Activated T-helper 2 cell treated with anti-CD3 and anti-CD28 coated beads, Interferon-gamma antibody, Interleukin-2, Interleukin-4, amounts not matched to agents 10 μg/mL and 5 μg/mL and 100 μg/mL, durations not matched to agents 14 hours and 24 hours and 36 hours (primary cell): ENCODE results near the gene CTU2. TPM values are rescaled to one million over a fixed set of nuclear protein-coding genes. Genes with fewer than 3 reads are reported as not detected.

Experiments used
- DNase-seq: peaks from one replicate; pipeline ENCODE4 v3.0.0; 2021; ENCODE audit warnings: low spot score
- H3K27ac Mint-ChIP-seq: one replicate; pipeline ENCODE4 v1.8.0; 2021; ENCODE audit warnings: mixed read lengths
- H3K27me3 Mint-ChIP-seq: one replicate; pipeline ENCODE4 v1.8.0; 2021; ENCODE audit warnings: low read depth, mixed read lengths
- H3K36me3 Mint-ChIP-seq: one replicate; pipeline ENCODE4 v1.8.0; 2021; ENCODE audit warnings: low read depth, mixed read lengths
- H3K4me1 Mint-ChIP-seq: one replicate; pipeline ENCODE4 v1.8.0; 2021; ENCODE audit warnings: low read depth, mixed read lengths
- H3K4me3 Mint-ChIP-seq: one replicate; pipeline ENCODE4 v1.8.0; 2021; ENCODE audit warnings: low read depth, mild to moderate bottlenecking, moderate library complexity, mixed read lengths
- H3K9me3 Mint-ChIP-seq: one replicate; pipeline ENCODE4 v1.8.0; 2021; ENCODE audit warnings: mixed read lengths
- intact Hi-C: fragments of 100-400 bp; cut with micrococcal nuclease; formaldehyde crosslinking; loops from one replicate; pipeline ENCODE4 v1.15.1; 2023
- total RNA-seq: library from RNA; stranded (reverse); gene quantifications from 2 replicates; pipeline ENCODE4 v1.2.3, GENCODE V29; 2022

The CTU2 gene
- total RNA-seq, 1 donor from 2014 or later = 43.8 TPM

DNA sequence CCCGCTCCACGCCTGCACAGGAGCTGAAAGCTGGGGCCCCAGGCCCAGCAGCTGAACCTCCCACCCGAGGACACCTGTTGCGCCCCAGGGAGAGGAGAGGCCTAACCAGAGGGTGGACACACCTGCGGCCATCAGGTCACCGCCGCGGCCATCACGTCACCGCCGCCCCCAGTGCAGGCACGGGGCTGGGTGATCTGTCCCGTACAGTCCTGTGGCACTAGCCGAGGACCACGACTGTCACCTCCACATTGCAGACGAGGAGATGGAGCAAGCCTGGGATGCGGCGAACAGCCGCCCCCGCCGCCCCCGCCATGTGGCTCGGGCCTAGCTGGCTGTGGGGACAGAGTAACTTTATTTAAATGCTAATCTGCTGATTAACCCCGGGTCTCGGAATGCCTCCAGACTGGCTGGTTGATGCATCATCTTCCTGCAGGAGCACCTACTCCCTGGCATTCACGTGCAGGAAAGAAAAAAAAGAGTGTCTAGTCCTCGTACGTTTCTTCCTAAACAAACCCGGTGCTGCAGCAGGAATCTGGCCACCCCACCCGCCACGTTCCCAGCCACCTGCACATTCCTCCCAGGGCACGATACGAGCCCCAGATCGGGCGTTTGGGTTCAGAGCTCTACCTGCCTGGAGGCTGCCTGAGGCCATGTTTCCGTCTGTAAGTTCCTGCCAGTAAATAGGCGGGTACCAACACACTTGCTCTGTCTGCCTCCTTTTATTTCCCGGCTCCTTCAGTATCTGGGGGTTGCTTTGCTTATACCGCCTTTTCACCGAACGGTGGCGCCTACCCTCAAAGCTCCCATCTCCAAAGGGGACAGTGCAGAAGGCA is 48.8 kb downstream of the CTU2 start:
- no peak for DNase-seq
- Mint-ChIP-seq H3K27me3 (no peaks in the 10 kb centered on the region), H3K4me1 (peaks cover 8% of the 10 kb centered on the region), H3K36me3 (no peaks in the 10 kb centered on the region), H3K9me3 (no peaks in the 10 kb centered on the region), H3K27ac (no peak overlapping the region), H3K4me3 (no peak overlapping the region)
- intact Hi-C loops = no loop called here

DNA sequence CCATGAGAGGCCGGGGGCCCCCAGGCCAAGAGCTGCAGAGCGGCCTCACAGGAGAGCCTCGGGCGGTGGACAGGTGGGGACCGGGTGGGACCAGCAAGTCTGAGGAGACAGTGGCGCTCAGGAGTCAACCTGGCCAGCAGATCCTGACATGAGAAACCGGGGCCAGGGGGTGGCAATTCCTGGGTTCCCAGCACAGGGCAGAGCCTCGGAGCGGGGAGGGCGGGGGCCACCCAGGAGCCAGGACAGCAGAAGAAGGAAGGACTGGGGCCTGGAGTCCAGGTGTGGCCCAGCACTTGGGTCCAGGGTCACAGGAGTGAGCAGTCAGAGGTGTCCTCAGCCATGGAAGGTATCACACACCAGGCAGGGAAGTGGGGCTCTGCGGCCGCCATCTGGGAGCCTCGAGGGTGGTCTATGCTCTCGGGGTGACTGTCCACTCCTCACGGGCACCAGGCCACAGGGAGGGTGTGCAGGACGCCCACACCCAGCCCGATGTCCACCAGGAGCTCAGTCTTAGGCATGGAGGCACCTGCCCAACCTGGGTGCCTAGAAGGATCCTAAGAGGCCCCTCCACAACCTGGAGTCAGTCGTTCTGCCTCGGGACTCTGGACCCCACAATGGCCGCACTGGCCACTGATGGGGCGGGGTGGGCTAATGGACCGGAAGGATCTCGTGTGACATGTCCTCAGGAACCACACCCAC is 49.6 kb downstream of the CTU2 start:
- Mint-ChIP-seq H3K36me3 (no peaks in the 10 kb centered on the region), H3K27ac (no peak overlapping the region), H3K4me3 (no peak overlapping the region), H3K4me1 (peaks cover 8% of the 10 kb centered on the region), H3K9me3 (no peaks in the 10 kb centered on the region), H3K27me3 (no peaks in the 10 kb centered on the region)
- intact Hi-C loops = no loop called here
- DNase-seq = no peak

DNA sequence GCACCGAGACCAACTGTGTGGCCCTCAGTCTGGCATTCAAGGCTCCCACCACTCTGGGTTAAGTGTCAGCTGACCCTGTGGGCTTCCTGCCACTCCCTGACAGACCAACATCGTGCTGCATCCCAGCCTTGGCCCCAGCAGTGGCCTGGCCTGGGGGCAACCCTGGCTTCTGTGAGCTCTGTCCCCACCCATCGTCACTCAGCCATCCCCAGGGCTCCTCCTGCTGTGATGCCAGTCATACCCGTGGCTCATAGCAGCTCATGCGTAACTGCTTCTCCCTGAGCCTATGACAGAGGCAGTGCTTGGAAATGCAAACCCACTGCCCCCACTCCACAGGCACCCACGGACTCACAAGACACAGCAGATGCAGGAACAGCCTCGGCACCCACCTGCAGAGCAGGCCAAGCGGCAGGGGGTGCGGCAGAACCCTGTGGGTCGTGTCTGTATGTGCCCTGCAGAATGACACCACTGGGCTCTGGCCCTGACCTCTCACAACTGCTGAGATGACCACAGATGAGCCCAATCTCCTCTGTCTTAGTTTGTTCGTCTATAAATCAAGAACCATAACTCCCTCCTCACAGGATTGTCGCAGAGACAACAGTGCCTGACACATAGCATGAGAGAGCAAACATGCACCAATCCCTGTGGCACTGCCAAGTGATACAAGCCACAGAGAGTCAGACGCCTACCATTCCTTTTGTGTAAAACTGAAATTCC is 52.1 kb downstream of the CTU2 start:
- intact Hi-C loops = no loop called here
- Mint-ChIP-seq H3K36me3 (peaks cover 3% of the 10 kb centered on the region), H3K9me3 (no peaks in the 10 kb centered on the region), H3K4me1 (peaks cover 8% of the 10 kb centered on the region), H3K4me3 (no peak overlapping the region), H3K27me3 (no peaks in the 10 kb centered on the region), H3K27ac (no peak overlapping the region)
- no peak for DNase-seq

DNA sequence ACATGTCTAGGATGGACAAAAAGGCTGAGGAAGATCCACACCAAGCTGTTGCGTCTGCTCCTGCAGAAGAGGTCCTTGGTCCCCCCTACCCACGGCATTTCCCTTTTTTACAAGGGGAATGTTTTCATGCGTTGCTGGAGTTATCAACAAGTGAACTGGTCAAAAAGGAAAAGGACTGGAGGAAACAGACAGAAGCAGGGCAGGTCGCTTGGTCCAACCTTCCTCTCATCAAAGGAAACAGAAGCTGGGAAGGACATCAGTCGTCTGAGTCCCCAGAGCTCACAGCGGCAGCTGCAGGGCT is 52.6 kb downstream of the CTU2 start:
- H3K27ac Mint-ChIP-seq = no peak overlapping the region
- H3K4me3 Mint-ChIP-seq = no peak overlapping the region
- peaks cover 8% of the 10 kb centered on the region for H3K4me1 Mint-ChIP-seq

DNA sequence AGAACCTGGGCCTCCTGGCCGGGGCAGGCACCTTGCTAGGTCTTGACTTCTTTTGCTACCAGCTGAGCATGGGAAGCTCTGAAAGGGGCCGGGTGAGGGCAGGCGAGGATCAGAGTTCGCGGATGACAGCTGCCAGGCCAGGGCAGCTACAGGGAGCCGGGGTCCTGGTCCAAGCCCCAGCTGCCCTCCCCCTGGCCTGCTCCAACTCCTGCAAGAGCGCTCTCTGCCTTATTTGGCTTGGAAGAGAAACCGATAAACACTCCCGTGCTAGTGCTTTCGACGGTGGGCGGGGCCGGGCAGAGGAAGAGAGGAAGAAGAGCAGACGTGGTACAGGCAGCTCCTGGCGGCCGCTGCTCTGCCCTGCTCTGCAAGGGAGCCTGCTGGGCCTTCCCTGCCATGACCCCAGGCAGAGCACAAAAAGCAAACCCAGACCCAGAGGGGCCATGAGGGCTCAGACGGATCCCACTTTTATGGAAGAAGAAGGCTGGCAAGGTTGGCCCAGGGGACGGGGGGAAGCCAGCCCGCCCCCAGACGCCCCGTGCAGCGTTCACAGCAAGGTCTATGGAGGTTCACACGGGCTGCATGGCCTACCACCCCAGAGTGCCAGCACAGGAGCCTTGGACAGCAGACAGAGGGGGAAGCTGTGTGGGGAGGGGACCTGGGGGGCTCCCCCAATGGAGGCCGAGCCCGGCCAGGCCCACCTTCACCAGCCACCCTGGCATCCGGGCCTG is 53.1 kb downstream of the CTU2 start:
- DNase-seq = no peak
- no peaks in the 10 kb centered on the region for H3K27me3 Mint-ChIP-seq
- H3K4me3 Mint-ChIP-seq = no peak overlapping the region
- no peaks in the 10 kb centered on the region for H3K9me3 Mint-ChIP-seq
- H3K4me1 Mint-ChIP-seq = peaks cover 8% of the 10 kb centered on the region
- intact Hi-C loops = no loop called here
- H3K27ac Mint-ChIP-seq = peak overlapping the region; percentile 38
- peaks cover 7% of the 10 kb centered on the region for H3K36me3 Mint-ChIP-seq

More for the DNA sequence above, 52.6 kb downstream of the CTU2 start:
- DNase-seq = no peak
- H3K36me3 Mint-ChIP-seq = peaks cover 7% of the 10 kb centered on the region
- no peaks in the 10 kb centered on the region for H3K9me3 Mint-ChIP-seq
- intact Hi-C loops = no loop called here
- H3K27me3 Mint-ChIP-seq = no peaks in the 10 kb centered on the region

DNA sequence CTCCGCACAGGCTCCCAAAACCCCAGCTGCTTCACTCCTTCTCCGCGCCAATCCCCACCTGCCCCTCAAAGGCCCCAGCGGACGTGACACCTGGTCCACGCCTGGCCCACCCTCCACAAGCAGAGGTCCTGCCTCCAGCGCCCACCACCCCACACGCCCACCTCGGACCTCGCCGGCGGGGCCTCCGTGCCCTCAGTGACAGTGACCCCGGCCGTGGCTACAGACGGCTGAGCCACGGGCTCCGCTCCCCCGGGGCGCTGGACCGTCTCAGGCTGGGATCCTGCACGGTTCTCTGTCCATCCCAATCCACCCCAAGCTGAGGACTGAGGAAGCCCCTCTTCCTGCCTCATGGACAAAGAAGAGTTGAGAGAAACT is 53.7 kb downstream of the CTU2 start:
- no peak overlapping the region for H3K27ac Mint-ChIP-seq
- no peaks in the 10 kb centered on the region for H3K27me3 Mint-ChIP-seq
- peaks cover 7% of the 10 kb centered on the region for H3K36me3 Mint-ChIP-seq
- intact Hi-C loops = no loop called here
- H3K4me3 Mint-ChIP-seq = no peak overlapping the region
- H3K9me3 Mint-ChIP-seq = no peaks in the 10 kb centered on the region
- no peak for DNase-seq
- H3K4me1 Mint-ChIP-seq = peaks cover 8% of the 10 kb centered on the region

DNA sequence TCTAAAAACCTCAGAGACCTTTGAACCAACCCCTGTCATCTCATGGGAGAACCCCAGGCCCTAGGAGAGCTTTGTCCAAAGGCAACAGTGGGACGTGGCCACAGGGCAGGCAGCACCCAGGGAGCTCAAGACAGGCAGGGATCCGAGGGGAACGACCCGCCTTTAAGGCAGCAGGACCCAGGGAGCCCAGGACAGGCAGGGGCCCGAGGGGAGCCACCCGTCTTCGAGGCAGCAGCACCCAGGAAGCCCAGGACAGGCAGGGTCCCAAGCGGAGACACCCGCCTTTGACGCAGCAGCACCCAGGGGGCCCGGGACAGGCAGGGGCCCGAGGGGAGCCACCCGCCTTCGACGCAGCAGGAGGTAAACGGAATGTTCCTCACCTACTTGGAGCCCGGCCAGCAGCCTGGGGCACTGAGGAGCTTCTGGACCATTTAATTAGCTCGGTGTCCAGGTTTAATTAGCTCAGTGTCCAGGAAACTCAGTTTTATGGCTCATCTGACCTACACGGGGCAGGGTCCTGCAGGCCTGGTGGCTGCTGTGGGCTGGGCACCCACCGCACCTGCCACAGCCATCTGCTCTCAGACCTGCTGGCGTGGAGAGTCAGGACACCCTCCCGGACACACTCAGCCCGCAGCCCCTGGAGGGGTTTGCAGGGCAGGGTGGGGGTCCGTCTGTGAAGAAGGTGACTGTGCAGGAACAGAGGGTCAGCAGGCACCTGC is 54.3 kb downstream of the CTU2 start:
- no peak for DNase-seq
- Mint-ChIP-seq H3K9me3 (no peaks in the 10 kb centered on the region), H3K36me3 (peaks cover 7% of the 10 kb centered on the region), H3K27me3 (no peaks in the 10 kb centered on the region), H3K27ac (no peak overlapping the region), H3K4me3 (no peak overlapping the region), H3K4me1 (peaks cover 6% of the 10 kb centered on the region)
- intact Hi-C loops = no loop called here

DNA sequence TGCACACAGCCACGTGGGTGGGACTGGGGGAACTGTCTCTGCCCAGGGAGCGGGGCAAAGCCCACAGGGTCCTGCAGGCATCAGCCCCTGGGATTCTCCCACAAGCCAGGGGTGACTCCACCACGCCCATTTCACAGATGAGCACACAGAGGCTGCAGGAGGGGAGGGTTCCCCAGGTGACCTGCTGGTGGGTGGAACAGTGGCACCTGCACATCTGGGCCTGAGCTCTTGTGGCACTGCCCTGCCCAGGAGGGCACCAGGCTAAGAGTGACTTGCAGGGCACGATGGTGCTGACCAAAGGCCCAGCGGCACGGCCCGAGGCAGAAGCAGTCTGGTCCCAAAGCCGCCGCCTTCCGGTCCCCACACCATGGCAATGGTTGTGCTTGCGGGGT is 54.8 kb downstream of the CTU2 start:
- H3K4me1 Mint-ChIP-seq = peaks cover 9% of the 10 kb centered on the region
- no peak for DNase-seq
- intact Hi-C loops = no loop called here
- no peaks in the 10 kb centered on the region for H3K9me3 Mint-ChIP-seq
- no peaks in the 10 kb centered on the region for H3K27me3 Mint-ChIP-seq
- no peak overlapping the region for H3K4me3 Mint-ChIP-seq
- H3K36me3 Mint-ChIP-seq = peaks cover 7% of the 10 kb centered on the region
- no peak overlapping the region for H3K27ac Mint-ChIP-seq

DNA sequence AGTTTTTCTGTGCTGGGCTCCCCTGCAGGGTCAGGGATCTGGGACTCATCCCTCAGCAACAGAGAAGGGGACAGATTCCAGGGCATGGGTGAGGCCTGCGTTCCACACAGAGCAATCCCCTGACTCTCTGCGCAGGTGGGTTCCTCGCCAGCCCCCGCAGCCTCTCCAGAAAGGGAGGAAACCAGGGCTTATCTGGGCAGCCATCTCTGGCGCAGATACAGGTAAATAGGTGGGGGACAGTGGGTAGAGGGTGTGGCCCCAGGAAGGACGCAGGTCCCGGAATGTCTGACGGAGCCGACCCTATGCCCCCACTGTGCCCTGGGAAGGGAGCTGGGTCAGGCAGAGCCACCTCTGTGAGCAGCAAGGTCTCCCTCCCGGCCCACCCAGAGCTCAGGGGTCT is 55.5 kb downstream of the CTU2 start:
- DNase-seq = no peak
- peaks cover 7% of the 10 kb centered on the region for H3K36me3 Mint-ChIP-seq
- no peak overlapping the region for H3K4me3 Mint-ChIP-seq
- no peaks in the 10 kb centered on the region for H3K9me3 Mint-ChIP-seq
- peaks cover 10% of the 10 kb centered on the region for H3K4me1 Mint-ChIP-seq
- intact Hi-C loops = no loop called here
- no peaks in the 10 kb centered on the region for H3K27me3 Mint-ChIP-seq
- H3K27ac Mint-ChIP-seq = no peak overlapping the region

DNA sequence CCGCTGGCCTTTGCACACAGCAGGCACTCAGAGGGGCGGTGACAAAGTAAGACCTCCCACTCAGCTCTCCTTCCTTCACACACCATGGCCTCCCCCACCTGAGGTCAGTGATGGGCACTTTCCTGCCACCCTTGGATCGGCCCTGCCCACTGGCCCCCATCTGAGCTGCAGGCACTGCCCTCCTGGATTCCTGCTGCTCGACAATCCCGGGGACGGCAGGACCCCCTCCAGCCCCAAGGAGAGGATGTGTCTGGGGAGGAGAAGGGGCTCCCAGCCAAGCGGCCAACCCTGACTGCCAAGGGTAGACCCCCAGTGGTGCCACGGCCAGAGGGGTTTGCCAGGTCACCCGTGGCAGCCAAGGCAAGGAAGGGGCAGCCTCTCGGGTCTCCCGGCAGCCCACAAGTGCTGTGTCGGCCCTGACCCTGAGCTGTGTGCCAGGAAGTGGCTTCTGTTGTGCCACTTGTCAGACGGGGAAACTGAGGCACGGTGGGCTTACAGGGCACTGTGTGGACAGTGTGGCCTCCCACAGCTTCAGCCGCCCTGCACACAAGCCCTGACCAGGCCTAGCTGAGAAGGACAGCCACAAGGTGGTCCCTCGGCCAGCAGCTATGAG is 56.1 kb downstream of the CTU2 start:
- no peak for DNase-seq
- H3K36me3 Mint-ChIP-seq = peaks cover 7% of the 10 kb centered on the region
- H3K4me3 Mint-ChIP-seq = no peak overlapping the region
- no peaks in the 10 kb centered on the region for H3K27me3 Mint-ChIP-seq
- no peaks in the 10 kb centered on the region for H3K9me3 Mint-ChIP-seq
- H3K4me1 Mint-ChIP-seq = peaks cover 15% of the 10 kb centered on the region
- H3K27ac Mint-ChIP-seq = no peak overlapping the region
- intact Hi-C loops = no loop called here

DNA sequence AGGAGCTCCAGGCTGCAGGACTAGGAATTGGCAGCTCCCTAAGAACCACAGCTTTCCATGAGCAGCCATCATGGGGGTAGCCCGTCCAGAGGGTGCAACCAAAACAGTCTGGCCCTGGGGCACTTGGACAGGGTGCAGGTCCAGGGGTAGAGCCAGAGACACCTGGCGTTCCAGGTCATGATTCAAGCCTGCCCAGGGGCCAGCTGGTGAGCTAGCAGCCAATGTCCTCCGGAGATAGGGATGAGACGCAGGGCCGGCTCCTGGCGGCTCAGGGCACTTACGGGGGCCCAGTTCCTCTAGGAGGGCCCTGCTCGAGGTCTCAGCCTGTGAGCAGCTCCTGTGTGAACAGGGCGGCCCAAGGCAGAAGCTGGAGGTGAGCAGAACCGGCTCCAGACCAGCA is 56.6 kb downstream of the CTU2 start:
- H3K27me3 Mint-ChIP-seq = no peaks in the 10 kb centered on the region
- no peak overlapping the region for H3K27ac Mint-ChIP-seq
- H3K9me3 Mint-ChIP-seq = no peaks in the 10 kb centered on the region
- H3K4me3 Mint-ChIP-seq = no peak overlapping the region
- no peak for DNase-seq
- peaks cover 7% of the 10 kb centered on the region for H3K36me3 Mint-ChIP-seq
- intact Hi-C loops = no loop called here
- peaks cover 16% of the 10 kb centered on the region for H3K4me1 Mint-ChIP-seq

DNA sequence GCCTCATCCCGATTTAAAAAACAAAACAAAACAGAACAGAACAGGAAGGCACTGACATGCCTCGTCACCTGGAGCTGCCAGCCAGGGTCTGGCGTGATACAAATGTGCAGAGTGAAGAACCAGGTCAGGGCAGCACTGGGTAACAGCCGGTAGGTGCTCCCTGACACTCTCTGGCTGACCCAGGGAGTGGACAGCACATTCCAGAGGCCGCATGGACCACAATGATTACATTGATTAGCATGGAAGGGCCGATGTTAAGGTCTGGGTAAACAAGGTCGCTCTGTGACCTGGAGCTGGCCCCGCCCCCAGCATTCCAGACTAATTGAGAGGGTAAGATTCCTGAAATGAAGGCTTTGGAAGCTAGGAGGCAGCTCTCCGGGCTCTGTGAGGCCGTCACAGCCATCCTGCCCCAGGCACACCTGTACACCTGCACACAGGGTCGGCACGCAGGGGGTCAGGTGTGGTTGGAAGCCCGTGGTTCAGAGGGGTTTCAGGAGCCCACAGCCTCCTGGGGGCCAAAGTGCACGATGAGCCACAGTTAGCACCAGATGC is 57.3 kb downstream of the CTU2 start:
- H3K27me3 Mint-ChIP-seq = no peaks in the 10 kb centered on the region
- DNase-seq = no peak
- H3K4me1 Mint-ChIP-seq = peaks cover 15% of the 10 kb centered on the region
- intact Hi-C loops = no loop called here
- no peak overlapping the region for H3K4me3 Mint-ChIP-seq
- peaks cover 7% of the 10 kb centered on the region for H3K36me3 Mint-ChIP-seq
- H3K9me3 Mint-ChIP-seq = no peaks in the 10 kb centered on the region
- no peak overlapping the region for H3K27ac Mint-ChIP-seq
